CD4-positive, CD25-positive, alpha-beta regulatory T cell (primary cell): ENCODE data around the gene NLRP10. TPM values are rescaled to one million over a fixed set of nuclear protein-coding genes. Genes with fewer than 3 reads are reported as not detected.

ENCODE experiments used
- ATAC-seq, 2 donors: fragments of 150-1000 bp; cut with Tn5 transposase; one replicate each; pipeline ENCODE4 v1.10.0; 2021; ENCODE audit warnings: low read depth in 2 of 2, moderate number of reproducible peaks in 2 of 2, moderate library complexity in 1 of 2
- DNase-seq, 3 donors: peaks; one replicate each; pipeline versions ENCODE4 v3.0.0 to v3.0.0-alpha.2; 2012 to 2022; ENCODE audit warnings: mixed read lengths in 1 of 3
- H3K27ac ChIP-seq: one replicate; pipeline ENCODE4 v1.7.0; 2013; ENCODE audit warnings: mild to moderate bottlenecking, low read length; ENCODE audit not compliant: insufficient read depth, poor library complexity, severe bottlenecking
- H3K27me3 ChIP-seq: one replicate; pipeline ENCODE4 v1.7.0; 2013; ENCODE audit warnings: low read length; ENCODE audit not compliant: control insufficient read depth, insufficient read depth
- H3K36me3 ChIP-seq: one replicate; pipeline ENCODE4 v1.7.0; 2013; ENCODE audit warnings: mild to moderate bottlenecking, low read length, moderate library complexity; ENCODE audit not compliant: control insufficient read depth, insufficient read depth
- H3K4me1 ChIP-seq: 2 replicates; pipeline ENCODE4 v1.7.0; 2013; ENCODE audit warnings: mild to moderate bottlenecking, low read length; ENCODE audit not compliant: insufficient read depth, control insufficient read depth, poor library complexity, severe bottlenecking
- H3K4me3 ChIP-seq: one replicate; pipeline ENCODE4 v1.7.0; 2013; ENCODE audit warnings: low read depth, mild to moderate bottlenecking, low read length, moderate library complexity
- H3K9me3 ChIP-seq, 2 experiments: 1 replicate in 1 of 2; 2 replicates in 1 of 2; pipeline ENCODE4 v1.7.0; 2013; ENCODE audit warnings: low read length in 2 of 2, mild to moderate bottlenecking in 1 of 2, moderate library complexity in 1 of 2; ENCODE audit not compliant: control insufficient read depth in 2 of 2
- H3K27ac Mint-ChIP-seq, 3 donors: one replicate each; pipeline ENCODE4 v1.8.0; 2020 to 2022; ENCODE audit warnings: mild to moderate bottlenecking in 3 of 3, mixed read lengths in 3 of 3, moderate library complexity in 2 of 3
- H3K27me3 Mint-ChIP-seq: one replicate; pipeline ENCODE4 v1.8.0; 2022; ENCODE audit warnings: mild to moderate bottlenecking, mixed read lengths
- H3K36me3 Mint-ChIP-seq: one replicate; pipeline ENCODE4 v1.8.0; 2020; ENCODE audit warnings: mixed read lengths
- H3K4me1 Mint-ChIP-seq, 4 donors: one replicate each; pipeline ENCODE4 v1.8.0; 2020 to 2022; ENCODE audit warnings: mixed read lengths in 4 of 4, mild to moderate bottlenecking in 1 of 4
- H3K4me3 Mint-ChIP-seq, 4 donors: one replicate each; pipeline ENCODE4 v1.8.0; 2020 to 2022; ENCODE audit warnings: mild to moderate bottlenecking in 4 of 4, mixed read lengths in 4 of 4, moderate library complexity in 3 of 4
- H3K9me3 Mint-ChIP-seq, 7 donors: one replicate each; pipeline ENCODE4 v1.8.0; 2020 to 2022; ENCODE audit warnings: mixed read lengths in 7 of 7, mild to moderate bottlenecking in 3 of 7, moderate library complexity in 2 of 7
- polyA plus RNA-seq, 4 donors: library from polyadenylated mRNA; unstranded; fragments of 300-500 nt; fragmentation: Illumina TruSeq; gene quantifications; one replicate each; pipeline ENCODE4 v1.2.3, GENCODE V29; 2021
- total RNA-seq: library from RNA; stranded (reverse); gene quantifications from one replicate; pipeline ENCODE4 v1.2.3, GENCODE V29; 2022

Gene NLRP10
- total and polyA plus RNA-seq, 5 donors from 2014 or later, result not detected

GRCh38 chr11:7971846-7972245 lies 6.6 kb upstream of the NLRP10 start:
- no peak overlapping the region for H3K27ac ChIP-seq
- H3K4me3 ChIP-seq, result no peak overlapping the region
- Mint-ChIP-seq H3K27me3 (peaks cover 9% of the 10 kb centered on the region), H3K9me3 (peaks cover 0 to 3% (median 0%) of the 10 kb centered on the region in 7 donors), H3K4me1 (no peaks in the 10 kb centered on the region), H3K27ac (no peak overlapping the region), H3K36me3 (no peaks in the 10 kb centered on the region), H3K4me3 (no peak overlapping the region)
- H3K36me3 ChIP-seq, result no peaks in the 10 kb centered on the region
- no peak for ATAC-seq
- no peaks in the 10 kb centered on the region for H3K4me1 ChIP-seq
- H3K27me3 ChIP-seq, result peaks cover 17% of the 10 kb centered on the region
- no peaks in the 10 kb centered on the region for H3K9me3 ChIP-seq
- DNase-seq, result no peak

GRCh38 chr11:7969756-7970646 lies 4.8 kb upstream of the NLRP10 start:
- peaks cover 0 to 3% (median 0%) of the 10 kb centered on the region in 7 donors for H3K9me3 Mint-ChIP-seq
- no peaks in the 10 kb centered on the region for H3K36me3 ChIP-seq
- no peaks in the 10 kb centered on the region for H3K4me1 Mint-ChIP-seq
- no peak for DNase-seq
- peaks cover 17% of the 10 kb centered on the region for H3K27me3 ChIP-seq
- no peak overlapping the region for H3K4me3 Mint-ChIP-seq
- no peak for ATAC-seq
- H3K4me1 ChIP-seq, result no peaks in the 10 kb centered on the region
- H3K36me3 Mint-ChIP-seq, result no peaks in the 10 kb centered on the region
- peaks cover 15% of the 10 kb centered on the region for H3K27me3 Mint-ChIP-seq
- no peak overlapping the region for H3K27ac ChIP-seq
- no peak overlapping the region for H3K4me3 ChIP-seq
- H3K27ac Mint-ChIP-seq, result no peak overlapping the region
- no peaks in the 10 kb centered on the region for H3K9me3 ChIP-seq

GRCh38 chr11:7968686-7969085 lies 3.4 kb upstream of the NLRP10 start:
- H3K4me3 Mint-ChIP-seq, result no peak overlapping the region
- Histone ChIP-seq H3K36me3 (no peaks in the 10 kb centered on the region), H3K27ac (no peak overlapping the region), H3K9me3 (no peaks in the 10 kb centered on the region), H3K4me3 (no peak overlapping the region), H3K27me3 (peaks cover 17% of the 10 kb centered on the region), H3K4me1 (no peaks in the 10 kb centered on the region)
- no peak for ATAC-seq
- DNase-seq, result no peak
- no peaks in the 10 kb centered on the region for H3K36me3 Mint-ChIP-seq
- no peaks in the 10 kb centered on the region for H3K4me1 Mint-ChIP-seq
- peaks cover 15% of the 10 kb centered on the region for H3K27me3 Mint-ChIP-seq
- H3K9me3 Mint-ChIP-seq, result peaks cover 0 to 3% (median 0%) of the 10 kb centered on the region in 7 donors
- no peak overlapping the region for H3K27ac Mint-ChIP-seq

- ATAC-seq, result no peak
- H3K36me3 Mint-ChIP-seq, result no peaks in the 10 kb centered on the region
- Histone ChIP-seq H3K27me3 (peaks cover 13% of the 10 kb centered on the region), H3K27ac (no peak overlapping the region), H3K4me1 (no peaks in the 10 kb centered on the region), H3K36me3 (no peaks in the 10 kb centered on the region), H3K4me3 (no peak overlapping the region), H3K9me3 (no peaks in the 10 kb centered on the region)
- H3K4me1 Mint-ChIP-seq, result no peaks in the 10 kb centered on the region
- peaks cover 0 to 3% (median 0%) of the 10 kb centered on the region in 7 donors for H3K9me3 Mint-ChIP-seq
- H3K27ac Mint-ChIP-seq, result no peak overlapping the region
- DNase-seq, result no peak
- H3K4me3 Mint-ChIP-seq, result no peak overlapping the region
- peaks cover 15% of the 10 kb centered on the region for H3K27me3 Mint-ChIP-seq
Observed at GRCh38 chr11:7967826-7968225, 2.6 kb upstream of the NLRP10 start.

- H3K4me1 ChIP-seq, result no peaks in the 10 kb centered on the region
- H3K9me3 Mint-ChIP-seq, result peaks cover 0 to 3% (median 0%) of the 10 kb centered on the region in 7 donors
- ATAC-seq (no peak), DNase-seq (no peak)
- H3K27ac ChIP-seq, result no peak overlapping the region
- H3K4me1 Mint-ChIP-seq, result no peaks in the 10 kb centered on the region
- H3K4me3 Mint-ChIP-seq, result no peak overlapping the region
- H3K4me3 ChIP-seq, result no peak overlapping the region
- H3K27me3 ChIP-seq, result peaks cover 10% of the 10 kb centered on the region
- no peaks in the 10 kb centered on the region for H3K36me3 ChIP-seq
- H3K36me3 Mint-ChIP-seq, result no peaks in the 10 kb centered on the region
- H3K9me3 ChIP-seq, result no peaks in the 10 kb centered on the region
- H3K27me3 Mint-ChIP-seq, result peaks cover 15% of the 10 kb centered on the region
- H3K27ac Mint-ChIP-seq, result no peak overlapping the region
Observed at GRCh38 chr11:7967097-7967496, 1.9 kb upstream of the NLRP10 start.

- Mint-ChIP-seq H3K27me3 (peaks cover 15% of the 10 kb centered on the region), H3K27ac (no peak overlapping the region), H3K36me3 (no peaks in the 10 kb centered on the region), H3K9me3 (no peaks in the 10 kb centered on the region), H3K4me3 (no peak overlapping the region), H3K4me1 (no peaks in the 10 kb centered on the region)
- no peak for ATAC-seq
- H3K27ac ChIP-seq, result no peak overlapping the region
- H3K36me3 ChIP-seq, result no peaks in the 10 kb centered on the region
- H3K4me1 ChIP-seq, result no peaks in the 10 kb centered on the region
- no peaks in the 10 kb centered on the region for H3K9me3 ChIP-seq
- no peaks in the 10 kb centered on the region for H3K27me3 ChIP-seq
- H3K4me3 ChIP-seq, result no peak overlapping the region
- DNase-seq, result no peak
Observed at GRCh38 chr11:7964873-7965272, 374 bp downstream of the NLRP10 start.

- H3K4me3 Mint-ChIP-seq, result no peak overlapping the region
- DNase-seq (no peak), ATAC-seq (no peak)
- H3K27ac ChIP-seq, result no peak overlapping the region
- H3K9me3 Mint-ChIP-seq, result no peaks in the 10 kb centered on the region
- peaks cover 15% of the 10 kb centered on the region for H3K27me3 Mint-ChIP-seq
- H3K27me3 ChIP-seq, result no peaks in the 10 kb centered on the region
- H3K4me3 ChIP-seq, result no peak overlapping the region
- no peaks in the 10 kb centered on the region for H3K4me1 ChIP-seq
- no peak overlapping the region for H3K27ac Mint-ChIP-seq
- H3K36me3 Mint-ChIP-seq, result no peaks in the 10 kb centered on the region
- no peaks in the 10 kb centered on the region for H3K36me3 ChIP-seq
- H3K4me1 Mint-ChIP-seq, result no peaks in the 10 kb centered on the region
- no peaks in the 10 kb centered on the region for H3K9me3 ChIP-seq
Observed at GRCh38 chr11:7964261-7964660, 986 bp downstream of the NLRP10 start.

- H3K4me3 ChIP-seq, result no peak overlapping the region
- Mint-ChIP-seq H3K36me3 (no peaks in the 10 kb centered on the region), H3K9me3 (no peaks in the 10 kb centered on the region), H3K4me1 (no peaks in the 10 kb centered on the region), H3K27ac (no peak overlapping the region), H3K4me3 (no peak overlapping the region), H3K27me3 (peaks cover 20% of the 10 kb centered on the region)
- H3K9me3 ChIP-seq, result no peaks in the 10 kb centered on the region
- ATAC-seq (no peak), DNase-seq (no peak)
- H3K27ac ChIP-seq, result no peak overlapping the region
- H3K4me1 ChIP-seq, result no peaks in the 10 kb centered on the region
- no peaks in the 10 kb centered on the region for H3K36me3 ChIP-seq
- H3K27me3 ChIP-seq, result peaks cover under 1% of the 10 kb centered on the region
Observed at GRCh38 chr11:7955191-7955590, 10.1 kb downstream of the NLRP10 start.
